ENCODE results near the gene OPCML. TPM values are rescaled to one million over a fixed set of nuclear protein-coding genes. Genes with fewer than 3 reads are reported as not detected.

The OPCML gene
- total RNA-seq, 1 experiment from 2014 or later = 0.94 TPM

DNA sequence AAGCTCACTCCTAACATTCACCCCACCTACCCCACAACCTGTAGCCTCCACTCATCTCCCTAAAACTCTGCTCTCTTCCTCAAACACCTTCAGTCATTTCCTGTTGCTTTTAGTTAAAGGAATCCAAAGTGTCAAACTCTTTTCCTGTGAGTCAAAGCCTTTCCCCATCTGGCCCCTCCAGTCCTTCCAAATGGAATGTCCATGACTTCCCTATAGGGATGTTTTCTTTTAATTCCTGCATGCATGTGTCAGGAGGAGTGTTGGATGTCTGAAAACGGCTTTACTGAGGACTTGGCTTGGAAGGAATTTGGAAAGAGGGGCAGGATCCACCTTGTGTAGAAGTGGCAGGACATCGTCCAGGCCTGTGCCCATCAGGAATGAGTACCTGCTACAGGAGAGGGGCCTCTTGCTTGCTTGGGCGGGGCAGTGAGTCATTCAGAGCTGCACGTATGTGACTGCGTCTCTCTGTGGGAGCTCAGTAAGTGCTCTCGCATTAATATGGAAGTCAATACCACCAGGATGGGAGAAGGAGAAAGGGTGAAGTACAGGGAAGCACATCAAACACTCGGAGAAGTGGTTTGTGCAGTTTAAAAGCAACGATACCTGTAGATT is 491.9 kb downstream of the OPCML start:
- Histone ChIP-seq H3K56ac (ENCODE audit: insufficient read length, low read depth, low read length) (no peak overlapping the region), H2AK5ac (ENCODE audit: insufficient read length, low read length) (no peak overlapping the region), H2BK5ac (ENCODE audit: insufficient read length, low read length) (no peak overlapping the region), H4K91ac (ENCODE audit: insufficient read length, low read depth, low read length) (no peak overlapping the region), H3K9ac (ENCODE audit: extremely low read depth, insufficient read length, low read length) (no peak overlapping the region), H3K4ac (ENCODE audit: low read depth, low read length) (no peak overlapping the region), H2BK120ac (ENCODE audit: low read depth, low read length, poor library complexity, severe bottlenecking) (no peak overlapping the region), H3K18ac (ENCODE audit: insufficient read length, low read depth, low read length) (no peak overlapping the region), H3K9me3 (ENCODE audit: control insufficient read depth, low read depth, low read length) (no peaks in the 10 kb centered on the region), H2BK12ac (ENCODE audit: insufficient read length, low read depth, low read length) (no peak overlapping the region), H3K23ac (ENCODE audit: insufficient read length, low read depth, low read length) (no peak overlapping the region), H3K23me2 (ENCODE audit: insufficient read length, low read depth, low read length, poor library complexity, severe bottlenecking) (no peaks in the 10 kb centered on the region), H2BK20ac (ENCODE audit: low read depth, low read length, poor library complexity, severe bottlenecking) (no peak overlapping the region), H2BK15ac (ENCODE audit: low read depth, low read length) (no peak overlapping the region), H3K27ac (ENCODE audit: insufficient read length, low read depth, low read length) (no peak overlapping the region), H4K20me1 (ENCODE audit: control insufficient read depth, insufficient read depth, insufficient read length) (no peaks in the 10 kb centered on the region), H4K8ac (replicated peaks; ENCODE audit: insufficient read length, low read depth, low read length) (no peak overlapping the region), H3T11ph (ENCODE audit: low read length) (no peak overlapping the region), H3K4me2 (ENCODE audit: insufficient read depth, insufficient read length, low read length) (no peak overlapping the region), H3K4me1 (ENCODE audit: insufficient read depth, low read length) (peaks cover 4% of the 10 kb centered on the region; the same call in 1 of the 2 replicates), H3K14ac (ENCODE audit: insufficient read depth, low read length) (no peak overlapping the region; the same call in 1 of the 2 replicates), H4K5ac (ENCODE audit: insufficient read length, low read depth, low read length) (no peak overlapping the region), H2AFZ (ENCODE audit: low read length) (no peak overlapping the region), H3K79me2 (ENCODE audit: insufficient read depth, low read length) (no peaks in the 10 kb centered on the region), H3K27me3 (ENCODE audit: insufficient read depth, low read length) (no peaks in the 10 kb centered on the region), H3K79me1 (ENCODE audit: insufficient read depth, low read depth, low read length, poor library complexity, severe bottlenecking) (no peaks in the 10 kb centered on the region)
- H3K4me1 Mint-ChIP-seq = peaks cover 8% of the 10 kb centered on the region in 2 experiments
- no CpG with 5 or more reads among the region's 8 CpGs for WGBS (ENCODE audit: extremely low coverage, insufficient read length, low lambda C conversion rate)
- H3K36me3 Mint-ChIP-seq (ENCODE audit: insufficient read depth in 1 of 3, low read depth in 3 of 3) = no peaks in the 10 kb centered on the region
- DNase-seq = no peak
- TF ChIP-seq, protein P1, sequence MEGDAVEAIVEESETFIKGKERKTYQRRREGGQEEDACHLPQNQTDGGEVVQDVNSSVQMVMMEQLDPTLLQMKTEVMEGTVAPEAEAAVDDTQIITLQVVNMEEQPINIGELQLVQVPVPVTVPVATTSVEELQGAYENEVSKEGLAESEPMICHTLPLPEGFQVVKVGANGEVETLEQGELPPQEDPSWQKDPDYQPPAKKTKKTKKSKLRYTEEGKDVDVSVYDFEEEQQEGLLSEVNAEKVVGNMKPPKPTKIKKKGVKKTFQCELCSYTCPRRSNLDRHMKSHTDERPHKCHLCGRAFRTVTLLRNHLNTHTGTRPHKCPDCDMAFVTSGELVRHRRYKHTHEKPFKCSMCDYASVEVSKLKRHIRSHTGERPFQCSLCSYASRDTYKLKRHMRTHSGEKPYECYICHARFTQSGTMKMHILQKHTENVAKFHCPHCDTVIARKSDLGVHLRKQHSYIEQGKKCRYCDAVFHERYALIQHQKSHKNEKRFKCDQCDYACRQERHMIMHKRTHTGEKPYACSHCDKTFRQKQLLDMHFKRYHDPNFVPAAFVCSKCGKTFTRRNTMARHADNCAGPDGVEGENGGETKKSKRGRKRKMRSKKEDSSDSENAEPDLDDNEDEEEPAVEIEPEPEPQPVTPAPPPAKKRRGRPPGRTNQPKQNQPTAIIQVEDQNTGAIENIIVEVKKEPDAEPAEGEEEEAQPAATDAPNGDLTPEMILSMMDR (conservative IDR thresholded peaks at IDR 0.05) = no peak
- no peaks in the 10 kb centered on the region for H3K9me3 Mint-ChIP-seq
- no peak overlapping the region for H3K27ac Mint-ChIP-seq
- H3K27me3 Mint-ChIP-seq (ENCODE audit: low read depth) = peaks cover 28% of the 10 kb centered on the region
- H3K4me3 Mint-ChIP-seq = no peak overlapping the region

All from H9 (cell line).